Suprapubic skin (tissue), 4 donors: Measurements from ENCODE around the gene ADRA1B. TPM values are rescaled to one million over a fixed set of nuclear protein-coding genes. Genes with fewer than 3 reads are reported as not detected.

ENCODE experiments used
- DNase-seq, 2 donors: peaks; one replicate each; pipeline ENCODE4 v3.0.0-alpha.2; 2019; ENCODE audit warnings: low spot score in 2 of 2
- H3K27ac ChIP-seq: fragments of 200-600 bp; sonication (generic); one replicate; pipeline ENCODE4 v1.5.1; 2019
- H3K27me3 ChIP-seq: fragments of 200-600 bp; sonication (generic); one replicate; pipeline ENCODE4 v1.5.1; 2019
- H3K36me3 ChIP-seq: fragments of 200-600 bp; sonication (generic); one replicate; pipeline ENCODE4 v1.5.1; 2019
- H3K4me1 ChIP-seq: fragments of 200-600 bp; sonication (generic); one replicate; pipeline ENCODE4 v1.5.1; 2019
- H3K4me3 ChIP-seq: fragments of 200-600 bp; sonication (generic); one replicate; pipeline ENCODE4 v1.5.1; 2019; ENCODE audit warnings: mild to moderate bottlenecking
- H3K9me3 ChIP-seq: fragments of 200-600 bp; sonication (generic); one replicate; pipeline ENCODE4 v1.5.1; 2019
- EP300 ChIP-seq: sonication (generic); formaldehyde crosslinking; IDR thresholded peaks from one replicate; pipeline ENCODE4 v1.6.1; 2017; ENCODE audit warnings: antibody characterized with exemption
- POLR2A ChIP-seq, 2 donors: fragments of 450-650 bp; IDR thresholded peaks; one replicate each; pipeline ENCODE4 v1.6.1; 2017; ENCODE audit warnings: antibody characterized with exemption in 2 of 2, mild to moderate bottlenecking in 2 of 2, moderate library complexity in 2 of 2
- POLR2AphosphoS5 ChIP-seq, 3 donors: sonication (generic); formaldehyde crosslinking; IDR thresholded peaks; one replicate each; pipeline ENCODE4 v1.6.1; 2017; ENCODE audit warnings: antibody characterized with exemption in 3 of 3
- WGBS: methylation state at CpG from one replicate; pipeline ENCODE4 v1.1.5; 2018; 5-methylcytosine and 5-hydroxymethylcytosine counted together
- total RNA-seq, 4 donors: library from RNA; depleted of rRNA; stranded (reverse); fragments of >200 nt; gene quantifications; one replicate each; pipeline ENCODE4 v1.1.0, GENCODE V29; 2016
- TF ChIP-seq, protein P1 (sequence below), 2 donors: fragments of 200-600 bp in 1 of 2; fragments of 450-650 bp in 1 of 2; sonication (generic) in 1 of 2; IDR thresholded peaks; one replicate each; pipeline ENCODE4 v1.5.1; 2016 to 2019; ENCODE audit warnings: antibody characterized with exemption in 2 of 2, mild to moderate bottlenecking in 1 of 2, moderate library complexity in 1 of 2

ADRA1B gene
- total RNA-seq, 4 donors from 2014 or later, result 0.36 to 0.64 (median 0.47) TPM; not detected in 1

DNA sequence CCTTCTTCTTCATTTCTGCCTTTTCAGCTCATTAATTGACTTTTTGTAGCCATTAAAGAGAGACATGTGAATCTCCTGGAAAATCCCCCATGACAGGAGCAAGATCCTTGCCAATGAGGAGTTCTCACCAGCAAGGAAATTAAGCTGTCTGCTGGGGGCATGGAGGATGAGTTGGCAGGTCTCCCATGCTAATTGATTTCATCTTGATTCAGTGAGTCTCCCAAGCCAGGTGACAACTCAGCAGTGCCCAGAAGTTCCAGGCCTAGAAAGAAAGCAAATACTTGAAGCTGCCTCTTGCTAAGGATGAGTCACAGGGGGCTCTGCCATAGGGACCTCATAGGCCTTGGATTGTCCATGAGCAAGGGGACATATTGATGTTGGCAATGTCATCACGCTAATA, 30.0 kb upstream of the ADRA1B start:
- Histone ChIP-seq H3K27ac (no peak overlapping the region), H3K36me3 (no peaks in the 10 kb centered on the region), H3K4me3 (no peak overlapping the region), H3K27me3 (no peaks in the 10 kb centered on the region), H3K4me1 (peaks cover 6% of the 10 kb centered on the region), H3K9me3 (no peaks in the 10 kb centered on the region)
- DNase-seq, result no peak
- no peak for TF ChIP-seq POLR2A (IDR thresholded peaks at IDR 0.05)
- no peak for TF ChIP-seq POLR2AphosphoS5 (IDR thresholded peaks at IDR 0.05)
- 95% methylated on average over 1 of the region's 1 CpG for WGBS

DNA sequence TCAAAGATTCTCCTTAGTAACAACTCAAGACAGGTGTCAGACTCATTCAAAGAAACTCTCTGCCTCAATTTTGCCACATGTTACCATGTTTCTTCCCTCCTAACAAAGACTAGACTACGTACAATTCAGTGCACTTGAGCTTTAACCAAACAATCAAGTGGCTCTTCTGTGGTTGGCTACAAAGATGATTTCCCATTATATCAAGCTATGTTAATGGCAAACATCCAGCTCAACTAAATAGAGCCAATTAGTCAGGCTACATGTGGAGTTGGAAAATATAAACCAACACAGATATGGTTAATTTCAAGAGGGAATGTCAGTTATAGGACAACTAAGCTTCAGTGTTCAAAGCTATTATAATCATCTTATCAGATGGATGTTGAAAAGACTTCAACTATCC, 29.2 kb upstream of the ADRA1B start:
- 75% methylated on average over 1 of the region's 1 CpG for WGBS
- H3K36me3 ChIP-seq, result no peaks in the 10 kb centered on the region
- TF ChIP-seq EP300 (no peak), POLR2AphosphoS5 (IDR thresholded peaks at IDR 0.05) (no peak), POLR2A (IDR thresholded peaks at IDR 0.05) (no peak)
- TF ChIP-seq, protein P1, sequence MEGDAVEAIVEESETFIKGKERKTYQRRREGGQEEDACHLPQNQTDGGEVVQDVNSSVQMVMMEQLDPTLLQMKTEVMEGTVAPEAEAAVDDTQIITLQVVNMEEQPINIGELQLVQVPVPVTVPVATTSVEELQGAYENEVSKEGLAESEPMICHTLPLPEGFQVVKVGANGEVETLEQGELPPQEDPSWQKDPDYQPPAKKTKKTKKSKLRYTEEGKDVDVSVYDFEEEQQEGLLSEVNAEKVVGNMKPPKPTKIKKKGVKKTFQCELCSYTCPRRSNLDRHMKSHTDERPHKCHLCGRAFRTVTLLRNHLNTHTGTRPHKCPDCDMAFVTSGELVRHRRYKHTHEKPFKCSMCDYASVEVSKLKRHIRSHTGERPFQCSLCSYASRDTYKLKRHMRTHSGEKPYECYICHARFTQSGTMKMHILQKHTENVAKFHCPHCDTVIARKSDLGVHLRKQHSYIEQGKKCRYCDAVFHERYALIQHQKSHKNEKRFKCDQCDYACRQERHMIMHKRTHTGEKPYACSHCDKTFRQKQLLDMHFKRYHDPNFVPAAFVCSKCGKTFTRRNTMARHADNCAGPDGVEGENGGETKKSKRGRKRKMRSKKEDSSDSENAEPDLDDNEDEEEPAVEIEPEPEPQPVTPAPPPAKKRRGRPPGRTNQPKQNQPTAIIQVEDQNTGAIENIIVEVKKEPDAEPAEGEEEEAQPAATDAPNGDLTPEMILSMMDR (IDR thresholded peaks at IDR 0.05), result no peak
- H3K4me3 ChIP-seq, result no peak overlapping the region
- no peaks in the 10 kb centered on the region for H3K27me3 ChIP-seq
- no peaks in the 10 kb centered on the region for H3K9me3 ChIP-seq
- H3K4me1 ChIP-seq, result peaks cover 6% of the 10 kb centered on the region
- no peak overlapping the region for H3K27ac ChIP-seq
- no peak for DNase-seq

DNA sequence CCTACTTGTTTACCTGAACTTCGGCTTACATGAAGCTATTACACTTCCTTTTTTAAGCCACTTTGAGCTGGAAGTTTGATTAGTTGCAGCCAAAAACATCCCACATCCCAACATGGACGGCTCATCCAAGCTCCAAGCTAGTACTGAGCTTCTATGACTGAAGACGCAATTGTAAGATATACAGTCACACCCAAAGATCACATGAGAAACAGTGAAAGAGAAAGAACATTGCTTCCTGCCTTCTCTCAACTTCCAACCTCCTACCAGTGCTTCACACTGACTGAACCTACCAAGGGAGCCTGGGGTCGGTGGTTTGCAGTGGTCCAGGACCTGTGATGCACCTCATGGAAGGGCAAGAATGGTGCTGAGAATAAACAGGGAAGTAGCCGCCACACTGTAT, 27.4 kb upstream of the ADRA1B start:
- WGBS, result 89% methylated on average over 5 of the region's 5 CpGs
- DNase-seq, result no peak
- no peaks in the 10 kb centered on the region for H3K27me3 ChIP-seq
- no peak overlapping the region for H3K4me3 ChIP-seq
- no peaks in the 10 kb centered on the region for H3K9me3 ChIP-seq
- H3K36me3 ChIP-seq, result no peaks in the 10 kb centered on the region
- TF ChIP-seq, protein P1 (IDR thresholded peaks at IDR 0.05), result no peak
- TF ChIP-seq POLR2A (IDR thresholded peaks at IDR 0.05) (no peak), POLR2AphosphoS5 (IDR thresholded peaks at IDR 0.05) (no peak), EP300 (no peak)
- no peak overlapping the region for H3K27ac ChIP-seq
- H3K4me1 ChIP-seq, result no peaks in the 10 kb centered on the region

DNA sequence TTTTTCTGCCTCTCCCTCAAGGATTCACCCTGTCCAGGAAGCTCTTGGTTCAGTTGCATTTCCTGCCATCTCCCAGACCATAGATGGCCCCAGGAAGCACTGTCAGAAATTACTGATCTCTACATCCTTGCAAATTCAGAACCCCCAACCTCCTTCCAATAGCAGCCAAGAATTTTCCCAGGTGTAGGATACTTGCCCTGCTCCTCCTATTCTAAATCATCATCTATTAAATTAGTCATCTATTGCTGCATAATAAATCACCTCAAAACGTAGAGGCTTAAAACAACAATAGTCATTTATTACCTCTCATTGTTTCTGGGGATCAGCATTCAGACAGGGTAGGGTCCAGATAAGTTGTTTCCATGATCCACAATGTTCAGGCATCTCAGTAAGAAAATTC, 26.1 kb upstream of the ADRA1B start:
- TF ChIP-seq EP300, result no peak
- TF ChIP-seq, protein P1 (IDR thresholded peaks at IDR 0.05), result no peak
- TF ChIP-seq POLR2AphosphoS5 (IDR thresholded peaks at IDR 0.05), result no peak
- no peak for TF ChIP-seq POLR2A (IDR thresholded peaks at IDR 0.05)
- no peak overlapping the region for H3K4me3 ChIP-seq
- no peaks in the 10 kb centered on the region for H3K4me1 ChIP-seq
- H3K27me3 ChIP-seq, result no peaks in the 10 kb centered on the region
- 43% methylated on average over 1 of the region's 1 CpG for WGBS
- H3K36me3 ChIP-seq, result no peaks in the 10 kb centered on the region
- no peak for DNase-seq
- no peaks in the 10 kb centered on the region for H3K9me3 ChIP-seq
- no peak overlapping the region for H3K27ac ChIP-seq

DNA sequence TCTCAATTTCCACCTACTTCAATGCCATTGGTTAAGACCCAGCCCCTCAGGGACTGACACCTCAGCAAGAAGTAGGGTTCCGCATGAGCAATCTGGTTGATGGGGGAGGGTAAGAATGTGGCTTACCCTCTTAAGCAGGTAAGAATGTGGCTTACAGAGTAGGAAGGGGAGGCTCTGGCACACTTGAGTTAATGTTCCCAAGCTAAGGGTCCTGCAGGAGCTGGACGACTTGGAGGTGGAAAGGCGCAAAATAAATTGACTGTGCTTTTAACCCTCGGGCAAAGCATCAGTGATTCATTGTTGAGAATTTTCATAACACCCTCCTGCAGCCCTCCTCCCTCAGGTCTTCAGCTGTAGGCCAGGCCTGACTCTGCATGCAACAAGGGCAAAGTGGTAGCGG, 24.9 kb upstream of the ADRA1B start:
- Histone ChIP-seq H3K36me3 (no peaks in the 10 kb centered on the region), H3K9me3 (no peaks in the 10 kb centered on the region), H3K4me1 (no peaks in the 10 kb centered on the region), H3K4me3 (no peak overlapping the region), H3K27me3 (no peaks in the 10 kb centered on the region), H3K27ac (no peak overlapping the region)
- no peak for TF ChIP-seq POLR2A (IDR thresholded peaks at IDR 0.05)
- TF ChIP-seq, protein P1 (IDR thresholded peaks at IDR 0.05), result no peak
- WGBS, result 75% methylated on average over 5 of the region's 5 CpGs
- no peak for DNase-seq

DNA sequence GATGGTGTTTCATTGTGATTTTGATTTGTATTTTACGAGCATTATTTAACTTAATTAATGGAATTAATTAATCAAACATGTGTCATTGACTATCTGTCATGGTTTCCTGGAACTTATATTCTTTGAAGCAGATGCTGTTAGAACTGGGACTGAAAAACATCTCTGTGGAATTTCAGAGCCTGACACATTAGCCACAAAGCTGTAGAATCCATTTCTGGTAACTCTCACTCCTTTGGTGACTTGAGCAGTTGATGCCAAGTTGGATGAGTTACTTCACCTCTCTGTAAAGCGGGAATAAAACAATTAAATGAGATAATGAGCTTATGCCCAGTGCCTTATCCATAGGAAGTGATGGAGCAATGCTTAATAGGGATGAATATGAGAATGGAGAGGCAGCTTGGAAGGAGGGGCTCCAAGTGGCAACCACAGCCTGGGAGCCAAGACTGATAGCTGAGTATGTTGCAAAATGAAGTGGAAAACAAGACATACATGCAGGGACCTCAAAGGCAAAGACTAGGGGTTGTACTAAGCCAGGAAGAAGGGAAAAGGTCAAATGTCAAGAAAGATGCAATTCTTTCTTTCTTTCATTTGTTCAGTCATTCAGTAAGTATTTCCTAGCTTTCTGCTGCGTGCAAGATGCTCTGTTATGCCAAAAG, 23.1 kb upstream of the ADRA1B start:
- DNase-seq, result no peak
- H3K27me3 ChIP-seq, result no peaks in the 10 kb centered on the region
- H3K9me3 ChIP-seq, result no peaks in the 10 kb centered on the region
- no peaks in the 10 kb centered on the region for H3K36me3 ChIP-seq
- H3K27ac ChIP-seq, result no peak overlapping the region
- 94% methylated on average over 3 of the region's 3 CpGs for WGBS
- no peak overlapping the region for H3K4me3 ChIP-seq
- TF ChIP-seq EP300 (no peak), POLR2AphosphoS5 (IDR thresholded peaks at IDR 0.05) (no peak), POLR2A (IDR thresholded peaks at IDR 0.05) (no peak)
- TF ChIP-seq, protein P1 (IDR thresholded peaks at IDR 0.05), result no peak
- H3K4me1 ChIP-seq, result no peaks in the 10 kb centered on the region
